K562 (cell line): ENCODE results near the gene EEF1A1. TPM values are rescaled to one million over a fixed set of nuclear protein-coding genes. Genes with fewer than 3 reads are reported as not detected.

ENCODE experiments used
- ATAC-seq: fragments of 200-7000 bp; cut with Tn5 transposase; 3 replicates; pipeline ENCODE4 v1.9.1; 2020; ENCODE audit warnings: moderate library complexity
- BruUV-seq: library from RNA; stranded (reverse); fragments of 400-500 nt; replicated peaks from 2 replicates; lab custom pipeline; 2021; lab: Mats Ljungman, UMichigan
- CTCF ChIA-PET: fragments of 300-600 bp; formaldehyde crosslinking; extraction: SDS; loops from one replicate; lab custom pipeline; 2021; ENCODE audit warnings: low intra/inter-chr PET ratio; lab: Yijun Ruan, JAX
- POLR2A ChIA-PET: fragments of 300-600, 350-650 bp; sonication (Branson Sonifier 250); formaldehyde crosslinking; extraction: SDS; loops from one replicate; lab custom pipeline; 2021; ENCODE audit warnings: antibody characterized with exemption, inconsistent platforms; lab: Yijun Ruan, JAX
- DNase-seq, 4 experiments: peaks; one replicate each; pipeline versions ENCODE4 v3.0.0 to v3.0.0-alpha.2; 2011 to 2018; ENCODE audit warnings: low spot score in 3 of 4, mixed read lengths in 3 of 4; ENCODE audit errors: extremely low read depth in 1 of 4
- FAIRE-seq: peaks from 2 replicates; lab custom pipeline; 2011; peaks lifted over from hg19 to GRCh38; lab: Jason Lieb, UNC
- H2AFZ ChIP-seq: 2 replicates; pipeline ENCODE4 v1.6.0; 2011; ENCODE audit warnings: low read depth, low read length, control low read depth, inconsistent platforms
- H3K27ac ChIP-seq: fragments of 200-600 bp; 3 replicates; pipeline ENCODE4 v1.8.0; 2011; ENCODE audit warnings: low read depth, mild to moderate bottlenecking, control low read depth, inconsistent platforms, low read length, moderate library complexity, mixed read lengths; ENCODE audit errors: extremely low read depth
- H3K27me3 ChIP-seq, 2 experiments: fragments of 300-600 bp in 1 of 2; 2 replicates in 1 of 2; 3 replicates in 1 of 2; pipeline versions ENCODE4 v1.6.0 to v1.8.0; 2011; ENCODE audit warnings: inconsistent platforms in 2 of 2, low read length in 2 of 2, mild to moderate bottlenecking in 1 of 2, mixed read lengths in 1 of 2, moderate library complexity in 1 of 2; ENCODE audit not compliant: control insufficient read depth in 2 of 2, insufficient read depth in 2 of 2
- H3K36me3 ChIP-seq: fragments of 300-600 bp; 3 replicates; pipeline ENCODE4 v1.8.0; 2011; ENCODE audit warnings: mild to moderate bottlenecking, low read length, inconsistent platforms; ENCODE audit not compliant: control insufficient read depth, insufficient read depth
- H3K4me1 ChIP-seq, 2 experiments: fragments of 200-600 bp in 1 of 2; replicated peaks in 1 of 2; 2 replicates in 1 of 2; 3 replicates in 1 of 2; pipeline versions ENCODE4 v1.5.1 to v1.8.0; 2011; ENCODE audit warnings: inconsistent platforms in 2 of 2, low read length in 2 of 2, mild to moderate bottlenecking in 1 of 2, mixed read lengths in 1 of 2, moderate library complexity in 1 of 2; ENCODE audit not compliant: control insufficient read depth in 2 of 2, insufficient read depth in 2 of 2
- H3K4me2 ChIP-seq: 2 replicates; pipeline ENCODE4 v1.6.1; 2011; ENCODE audit warnings: low read length, control low read depth, inconsistent platforms, mixed read lengths; ENCODE audit not compliant: insufficient read depth
- H3K4me3 ChIP-seq: fragments of 200-600 bp; sonication (generic), shearing (Covaris generic); 2 replicates; pipeline ENCODE4 v1.5.1; 2016; ENCODE audit warnings: control low read depth, inconsistent platforms
- H3K79me2 ChIP-seq: fragments of 200-600 bp; 3 replicates; pipeline ENCODE4 v1.8.0; 2011; ENCODE audit warnings: low read length, inconsistent platforms; ENCODE audit not compliant: control insufficient read depth, insufficient read depth
- H3K9ac ChIP-seq, 2 experiments: 2 replicates each; pipeline versions ENCODE4 v1.6.0 to v1.6.1; 2011; ENCODE audit warnings: low read depth in 2 of 2, low read length in 2 of 2, control low read depth in 1 of 2, inconsistent platforms in 1 of 2, mild to moderate bottlenecking in 1 of 2, mixed read lengths in 1 of 2; ENCODE audit not compliant: insufficient read depth in 1 of 2
- H3K9me1 ChIP-seq: one replicate; pipeline ENCODE4 v1.6.0; 2011; ENCODE audit warnings: inconsistent platforms, mild to moderate bottlenecking, low read length, moderate library complexity; ENCODE audit not compliant: control insufficient read depth, insufficient read depth
- H3K9me3 ChIP-seq: replicated peaks from 2 replicates; pipeline ENCODE4 v1.5.1; 2011; ENCODE audit warnings: low read depth, low read length, inconsistent platforms; ENCODE audit not compliant: control insufficient read depth, insufficient read depth
- H4K20me1 ChIP-seq: replicated peaks from 2 replicates; pipeline ENCODE4 v1.6.1; 2011; ENCODE audit warnings: low read length, inconsistent platforms, mixed read lengths; ENCODE audit not compliant: control insufficient read depth, insufficient read depth
- ARID1B ChIP-seq: fragments of 450-650 bp; IDR thresholded peaks from 2 replicates; pipeline ENCODE4 v1.6.1; 2016; ENCODE audit warnings: antibody characterized with exemption, mild to moderate bottlenecking, inconsistent platforms
- CBFA2T2 ChIP-seq: fragments of 450-650 bp; conservative IDR thresholded peaks from 2 replicates; pipeline ENCODE4 v1.6.1; 2017; ENCODE audit warnings: mild to moderate bottlenecking
- CBFA2T3 ChIP-seq: fragments of 450-650 bp; IDR thresholded peaks from 2 replicates; pipeline ENCODE4 v1.6.1; 2017
- CREB1 ChIP-seq, 2 experiments: sonication (generic) in 1 of 2; formaldehyde crosslinking in 1 of 2; IDR thresholded peaks; 2 replicates each; pipeline versions ENCODE4 v1.6.1 to v1.8.0; 2012 to 2022; ENCODE audit warnings: inconsistent platforms in 1 of 2, mild to moderate bottlenecking in 1 of 2, missing genetic modification reagents in 1 of 2, moderate library complexity in 1 of 2
- HDAC8 ChIP-seq: fragments of 450-650 bp; IDR thresholded peaks from 2 replicates; pipeline ENCODE4 v1.6.1; 2016; ENCODE audit warnings: mild to moderate bottlenecking, missing genetic modification characterization, moderate library complexity, missing compliant biosample characterization
- MAFG ChIP-seq: fragments of 450-650 bp; conservative IDR thresholded peaks from 2 replicates; pipeline ENCODE4 v1.6.1; 2016; ENCODE audit warnings: missing genetic modification characterization, missing compliant biosample characterization
- MEF2A ChIP-seq: IDR thresholded peaks from 2 replicates; pipeline ENCODE4 v1.6.1; 2011; ENCODE audit warnings: low read depth, mild to moderate bottlenecking, low read length, moderate library complexity; ENCODE audit not compliant: control insufficient read depth
- NFE2 ChIP-seq: IDR thresholded peaks from 2 replicates; pipeline ENCODE4 v1.6.1; 2014; ENCODE audit warnings: antibody characterized with exemption, low read depth
- PHB ChIP-seq: fragments of 250-450 bp; sonication (Bioruptor Pico); IDR thresholded peaks from 2 replicates; pipeline ENCODE4 v1.5.0; 2021
- RAD21 ChIP-seq, 2 experiments: fragments of 250-450 bp in 1 of 2; fragments of 450-650 bp in 1 of 2; sonication (Bioruptor Pico) in 1 of 2; formaldehyde crosslinking in 1 of 2; IDR thresholded peaks in 1 of 2; conservative IDR thresholded peaks in 1 of 2; 2 replicates each; pipeline versions ENCODE4 v1.4.0 to v1.8.0; 2020 to 2022; ENCODE audit warnings: mild to moderate bottlenecking in 2 of 2, moderate library complexity in 1 of 2
- RBFOX2 ChIP-seq: fragments of 200-400 bp; formaldehyde crosslinking; IDR thresholded peaks from 2 replicates; pipeline ENCODE4 v1.6.1; 2017; ENCODE audit warnings: low read depth, mild to moderate bottlenecking, low read length, moderate library complexity
- RBM14 ChIP-seq: fragments of 200-400 bp; formaldehyde crosslinking; IDR thresholded peaks from 2 replicates; pipeline ENCODE4 v1.6.1; 2018; ENCODE audit warnings: low read depth, mild to moderate bottlenecking, low read length, moderate library complexity, borderline replicate concordance; ENCODE audit not compliant: insufficient read depth
- TAL1 ChIP-seq: fragments of 450-650 bp; IDR thresholded peaks from 2 replicates; pipeline ENCODE4 v1.6.1; 2016; ENCODE audit warnings: mild to moderate bottlenecking
- TEAD4 ChIP-seq, 2 experiments: sonication (generic) in 1 of 2; formaldehyde crosslinking in 1 of 2; IDR thresholded peaks; 2 replicates each; pipeline versions ENCODE4 v1.6.1 to v1.8.0; 2012 to 2022; ENCODE audit warnings: borderline replicate concordance in 1 of 2, inconsistent platforms in 1 of 2, low read length in 1 of 2, mild to moderate bottlenecking in 1 of 2, missing genetic modification reagents in 1 of 2
- ZBED1 ChIP-seq: IDR thresholded peaks from 2 replicates; pipeline ENCODE4 v1.6.1; 2014
- ZBTB12 ChIP-seq: fragments of 250-450 bp; sonication (Bioruptor Pico); IDR thresholded peaks from 2 replicates; pipeline ENCODE4 v1.4.0; 2020
- ZNF134 ChIP-seq: fragments of 250-450 bp; sonication (Bioruptor Pico); conservative IDR thresholded peaks from 2 replicates; pipeline ENCODE4 v1.4.0; 2020
- WGBS: fragments of 100-300 bp; shearing (Covaris generic); methylation state at CpG from one replicate; pipeline ENCODE4 v1.1.6; 2016; ENCODE audit warnings: low coverage, mixed read lengths; ENCODE audit not compliant: insufficient coverage; ENCODE audit errors: missing lambda C conversion rate; 5-methylcytosine and 5-hydroxymethylcytosine counted together
- in situ Hi-C: fragments of 300-500 bp; cut with MboI; formaldehyde crosslinking; loops from 4 replicates; pipeline ENCODE4 v1.15.0; 2018; ENCODE audit warnings: inconsistent platforms, mixed read lengths
- intact Hi-C: fragments of 100-400 bp; cut with micrococcal nuclease; formaldehyde crosslinking; loops from 2 replicates; pipeline ENCODE4 v1.14.2; 2022
- polyA plus RNA-seq, 8 experiments: library from polyadenylated mRNA; depleted of rRNA in 4 of 8; stranded (reverse) in 5 of 8; unstranded in 3 of 8; fragments of >200 nt; fragmentation: Nextera tagmentation in 2 of 8; fragmentation: Illumina TruSeq in 1 of 8; extraction: Ambion mirVana in 2 of 8; extraction: Trizol in 1 of 8; gene quantifications; 2 replicates each; pipeline versions ENCODE4 v1.2.1 to v1.2.3, GENCODE V29; 2011 to 2014; ENCODE audit warnings: inconsistent platforms in 1 of 8, missing spikeins in 1 of 8
- total RNA-seq, 7 experiments: library from RNA; depleted of rRNA in 6 of 7; stranded (reverse); fragments of >200 nt in 6 of 7; fragmentation: Illumina TruSeq in 2 of 7; extraction: Trizol in 2 of 7; gene quantifications; 2 replicates each; pipeline versions ENCODE4 v1.2.1 to v1.2.3, GENCODE V29; 2011 to 2021; ENCODE audit warnings: low replicate concordance in 1 of 7
- TF ChIP-seq, protein P1 (sequence below): sonication (generic); formaldehyde crosslinking; IDR thresholded peaks from 2 replicates; pipeline ENCODE4 v1.8.1; 2023; ENCODE audit warnings: missing genetic modification reagents, mild to moderate bottlenecking, borderline replicate concordance

The EEF1A1 gene
- total and polyA plus RNA-seq, 9 of the 15 experiments (the other 6 are each of a cell fraction or from before 2014, with no cell fraction given): 6,453 to 17,323 (median 11,082) TPM

- Histone ChIP-seq H3K36me3 (no peaks in the 10 kb centered on the region), H3K27ac (no peak overlapping the region), H3K9me3 (no peaks in the 10 kb centered on the region), H3K4me2 (no peak overlapping the region), H3K27me3 (no peaks in the 10 kb centered on the region), H3K4me3 (no peak overlapping the region), H3K9me1 (no peaks in the 10 kb centered on the region), H3K4me1 (peaks cover 4 to 5% of the 10 kb centered on the region in 2 experiments; a peak in 3 of 5 replicates), H3K9ac (no peak overlapping the region), H3K79me2 (no peaks in the 10 kb centered on the region), H4K20me1 (no peaks in the 10 kb centered on the region), H2AFZ (no peak overlapping the region)
- WGBS: 8% methylated on average over 3 of the region's 3 CpGs
- BruUV-seq: no TSS peak
- DNase-seq: no peak
- ATAC-seq: no peak
- ChIA-PET CTCF (no interaction called here), POLR2A (interaction anchor here (0.8 to 6.8 kb wide), 3 partner anchors 12 to 17 kb away, joined by 3 to 52 read pairs (median 4); partner anchors contain the start of gene EEF1A1)
- in situ Hi-C loops (no loop called here), intact Hi-C loops (no loop called here)
- no peak for FAIRE-seq
- TF ChIP-seq ARID1B (0 out of 2 replicates have a peak, but pooled peaks have one; percentile 34), RAD21 (CRISPR knock-in tag; conservative IDR thresholded peaks at IDR 0.05 in 1 of 2, IDR thresholded peaks at IDR 0.05 in 1 of 2) (no peak), RBFOX2 (no peak), MAFG (tag) (peak; percentile 48), HDAC8 (no peak), CBFA2T2 (0 out of 2 replicates have a peak, but pooled peaks have one; percentile 16), TEAD4 (IDR thresholded peaks at IDR 0.05; ENCODE audit: low read length) (peak; percentile 36; the same call in 1 of the 2 replicates), TEAD4 (CRISPR knock-in tag; IDR thresholded peaks at IDR 0.05; ENCODE audit: borderline replicate concordance) (no peak), NFE2 (0 out of 2 replicates have a peak, but pooled peaks have one; percentile 30), TAL1 (peak; percentile 58), CREB1 (IDR thresholded peaks at IDR 0.05) (no peak), CREB1 (CRISPR knock-in tag; IDR thresholded peaks at IDR 0.05) (no peak), MEF2A (no peak), CBFA2T3 (peak; percentile 31; the same call in 1 of the 2 replicates), RBM14 (no peak), ZBED1 (no peak), ZNF134 (CRISPR knock-in tag) (no peak), PHB (no peak), ZBTB12 (CRISPR knock-in tag) (no peak)
- TF ChIP-seq, protein P1, sequence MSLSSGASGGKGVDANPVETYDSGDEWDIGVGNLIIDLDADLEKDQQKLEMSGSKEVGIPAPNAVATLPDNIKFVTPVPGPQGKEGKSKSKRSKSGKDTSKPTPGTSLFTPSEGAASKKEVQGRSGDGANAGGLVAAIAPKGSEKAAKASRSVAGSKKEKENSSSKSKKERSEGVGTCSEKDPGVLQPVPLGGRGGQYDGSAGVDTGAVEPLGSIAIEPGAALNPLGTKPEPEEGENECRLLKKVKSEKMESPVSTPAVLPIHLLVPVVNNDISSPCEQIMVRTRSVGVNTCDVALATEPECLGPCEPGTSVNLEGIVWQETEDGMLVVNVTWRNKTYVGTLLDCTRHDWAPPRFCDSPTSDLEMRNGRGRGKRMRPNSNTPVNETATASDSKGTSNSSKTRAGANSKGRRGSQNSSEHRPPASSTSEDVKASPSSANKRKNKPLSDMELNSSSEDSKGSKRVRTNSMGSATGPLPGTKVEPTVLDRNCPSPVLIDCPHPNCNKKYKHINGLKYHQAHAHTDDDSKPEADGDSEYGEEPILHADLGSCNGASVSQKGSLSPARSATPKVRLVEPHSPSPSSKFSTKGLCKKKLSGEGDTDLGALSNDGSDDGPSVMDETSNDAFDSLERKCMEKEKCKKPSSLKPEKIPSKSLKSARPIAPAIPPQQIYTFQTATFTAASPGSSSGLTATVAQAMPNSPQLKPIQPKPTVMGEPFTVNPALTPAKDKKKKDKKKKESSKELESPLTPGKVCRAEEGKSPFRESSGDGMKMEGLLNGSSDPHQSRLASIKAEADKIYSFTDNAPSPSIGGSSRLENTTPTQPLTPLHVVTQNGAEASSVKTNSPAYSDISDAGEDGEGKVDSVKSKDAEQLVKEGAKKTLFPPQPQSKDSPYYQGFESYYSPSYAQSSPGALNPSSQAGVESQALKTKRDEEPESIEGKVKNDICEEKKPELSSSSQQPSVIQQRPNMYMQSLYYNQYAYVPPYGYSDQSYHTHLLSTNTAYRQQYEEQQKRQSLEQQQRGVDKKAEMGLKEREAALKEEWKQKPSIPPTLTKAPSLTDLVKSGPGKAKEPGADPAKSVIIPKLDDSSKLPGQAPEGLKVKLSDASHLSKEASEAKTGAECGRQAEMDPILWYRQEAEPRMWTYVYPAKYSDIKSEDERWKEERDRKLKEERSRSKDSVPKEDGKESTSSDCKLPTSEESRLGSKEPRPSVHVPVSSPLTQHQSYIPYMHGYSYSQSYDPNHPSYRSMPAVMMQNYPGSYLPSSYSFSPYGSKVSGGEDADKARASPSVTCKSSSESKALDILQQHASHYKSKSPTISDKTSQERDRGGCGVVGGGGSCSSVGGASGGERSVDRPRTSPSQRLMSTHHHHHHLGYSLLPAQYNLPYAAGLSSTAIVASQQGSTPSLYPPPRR (CRISPR knock-in tag): no peak
Measured at GRCh38 chr6:73532293-73532692, 11.5 kb upstream of the EEF1A1 start.
